GM23338 (cell line): ENCODE measurements around the gene SRSF12. TPM values are rescaled to one million over a fixed set of nuclear protein-coding genes. Genes with fewer than 3 reads are reported as not detected.

Experiments
- ATAC-seq: fragments of 200-7000 bp; cut with Tn5 transposase; 3 replicates; pipeline ENCODE4 v1.9.1; 2020
- DNase-seq: peaks from one replicate; pipeline ENCODE4 v3.0.0-alpha.2; 2015; ENCODE audit warnings: low spot score
- H2AFZ ChIP-seq: fragments of 200-600 bp; sonication (generic); 2 replicates; pipeline ENCODE4 v1.8.0; 2016; ENCODE audit warnings: antibody characterized with exemption, mild to moderate bottlenecking, moderate library complexity
- H3F3A ChIP-seq: fragments of 200-600 bp; sonication (generic); replicated peaks from 2 replicates; pipeline ENCODE4 v1.8.0; 2017; ENCODE audit warnings: antibody characterized with exemption, mixed run types, low read depth
- H3K27ac ChIP-seq: fragments of 200-600 bp; sonication (generic); 2 replicates; pipeline ENCODE4 v1.6.1; 2016; ENCODE audit warnings: low read depth
- H3K27me3 ChIP-seq: fragments of 200-600 bp; sonication (generic); 2 replicates; pipeline ENCODE4 v1.8.0; 2016; ENCODE audit warnings: mild to moderate bottlenecking, mixed run types, moderate library complexity; ENCODE audit not compliant: insufficient read depth
- H3K36me3 ChIP-seq: fragments of 200-600 bp; sonication (generic); 2 replicates; pipeline ENCODE4 v1.8.0; 2016; ENCODE audit warnings: mild to moderate bottlenecking; ENCODE audit not compliant: insufficient read depth
- H3K4me1 ChIP-seq: fragments of 200-600 bp; sonication (generic); 2 replicates; pipeline ENCODE4 v1.8.0; 2016; ENCODE audit warnings: mild to moderate bottlenecking, moderate library complexity; ENCODE audit not compliant: insufficient read depth
- H3K4me2 ChIP-seq: fragments of 200-600 bp; sonication (generic); 2 replicates; pipeline ENCODE4 v1.7.1; 2017; ENCODE audit warnings: mixed run types
- H3K4me3 ChIP-seq: fragments of 200-600 bp; sonication (generic); 2 replicates; pipeline ENCODE4 v1.6.1; 2016; ENCODE audit warnings: mixed run types
- H3K79me2 ChIP-seq: fragments of 200-600 bp; sonication (generic); replicated peaks from 2 replicates; pipeline ENCODE4 v1.8.0; 2017; ENCODE audit warnings: mild to moderate bottlenecking; ENCODE audit not compliant: insufficient read depth
- H3K9me2 ChIP-seq: fragments of 200-600 bp; sonication (generic); 2 replicates; pipeline ENCODE4 v1.8.0; 2017; ENCODE audit not compliant: insufficient read depth
- H4K20me1 ChIP-seq: fragments of 200-600 bp; sonication (generic); replicated peaks from 2 replicates; pipeline ENCODE4 v1.8.0; 2017; ENCODE audit warnings: mild to moderate bottlenecking; ENCODE audit not compliant: insufficient read depth
- H3K27ac Mint-ChIP-seq: 2 replicates; pipeline ENCODE4 v1.8.0; 2020; ENCODE audit warnings: inconsistent platforms, mild to moderate bottlenecking, moderate library complexity, mixed read lengths
- H3K27me3 Mint-ChIP-seq: 3 replicates; pipeline ENCODE4 v1.8.0; 2022; ENCODE audit warnings: low read depth, mild to moderate bottlenecking, moderate library complexity, mixed read lengths, inconsistent platforms; ENCODE audit not compliant: insufficient read depth, poor library complexity
- H3K36me3 Mint-ChIP-seq: 3 replicates; pipeline ENCODE4 v1.8.0; 2021; ENCODE audit warnings: low read depth, mild to moderate bottlenecking, inconsistent platforms, moderate library complexity, mixed read lengths
- H3K4me1 Mint-ChIP-seq: 3 replicates; pipeline ENCODE4 v1.8.0; 2020; ENCODE audit warnings: mild to moderate bottlenecking, inconsistent platforms, mixed read lengths
- H3K4me3 Mint-ChIP-seq: 3 replicates; pipeline ENCODE4 v1.8.0; 2021; ENCODE audit warnings: moderate library complexity, mild to moderate bottlenecking, inconsistent platforms, mixed read lengths
- H3K9me3 Mint-ChIP-seq: 3 replicates; pipeline ENCODE4 v1.8.0; 2020; ENCODE audit warnings: moderate library complexity, mild to moderate bottlenecking, inconsistent platforms, mixed read lengths
- NANOG ChIP-seq: IDR thresholded peaks from 2 replicates; pipeline ENCODE4 v1.6.1; 2016; ENCODE audit warnings: antibody characterized with exemption, borderline replicate concordance
- REST ChIP-seq: IDR thresholded peaks from one replicate; pipeline ENCODE4 v1.6.1; 2018; ENCODE audit warnings: antibody characterized with exemption; ENCODE audit not compliant: unreplicated experiment
- ZNF114 ChIP-seq: fragments of 250-450 bp; sonication (Bioruptor Pico); IDR thresholded peaks from 2 replicates; pipeline ENCODE4 v1.5.0; 2020; ENCODE audit warnings: mild to moderate bottlenecking, moderate library complexity
- polyA plus RNA-seq: library from polyadenylated mRNA; unstranded; fragments of >200 nt; fragmentation: Nextera tagmentation; extraction: Ambion mirVana; gene quantifications from 2 replicates; pipeline ENCODE4 v1.2.1, GENCODE V29; 2016
- total RNA-seq: library from RNA; depleted of rRNA; stranded (reverse); fragments of >200 nt; shearing (Covaris generic); gene quantifications from 2 replicates; pipeline ENCODE4 v1.2.3, GENCODE V29; 2014

Gene SRSF12
- total and polyA plus RNA-seq, 2 experiments from 2014 or later = 3.6 TPM

GRCh38 chr6:89120371-89120770, 2.5 kb upstream of the SRSF12 start:
- no peaks in the 10 kb centered on the region; the same call in 2 of the 3 replicates for H3K36me3 Mint-ChIP-seq

GRCh38 chr6:89118931-89119330, 1.1 kb upstream of the SRSF12 start:
- Histone ChIP-seq H3K4me3 (no peak overlapping the region), H3K4me2 (no peak overlapping the region; the same call in 1 of the 2 replicates), H3K27ac (no peak overlapping the region), H3F3A (peaks cover 9% of the 10 kb centered on the region; the same call in 1 of the 2 replicates), H3K36me3 (no peaks in the 10 kb centered on the region), H3K27me3 (peaks cover 56% of the 10 kb centered on the region), H3K4me1 (peaks cover 7% of the 10 kb centered on the region; the same call in 1 of the 2 replicates), H3K79me2 (no peaks in the 10 kb centered on the region), H3K9me2 (no peaks in the 10 kb centered on the region), H2AFZ (no peak overlapping the region), H4K20me1 (no peaks in the 10 kb centered on the region; the same call in 1 of the 2 replicates)
- H3K9me3 Mint-ChIP-seq = no peaks in the 10 kb centered on the region
- peaks cover 23% of the 10 kb centered on the region for H3K27me3 Mint-ChIP-seq
- no peak overlapping the region for H3K27ac Mint-ChIP-seq
- peak overlapping the region; percentile 61 for H3K4me3 Mint-ChIP-seq
- ATAC-seq (no peak), DNase-seq (no peak)
- no peaks in the 10 kb centered on the region; the same call in 2 of the 3 replicates for H3K36me3 Mint-ChIP-seq
- TF ChIP-seq REST (no peak), ZNF114 (CRISPR knock-in tag) (no peak), NANOG (no peak)
- peaks cover 6% of the 10 kb centered on the region for H3K4me1 Mint-ChIP-seq

More at GRCh38 chr6:89120371-89120770, 2.5 kb upstream of the SRSF12 start:
- Histone ChIP-seq H3K27ac (no peak overlapping the region), H3K4me2 (no peak overlapping the region), H3K4me3 (no peak overlapping the region), H3K79me2 (no peaks in the 10 kb centered on the region), H4K20me1 (no peaks in the 10 kb centered on the region; the same call in 1 of the 2 replicates), H2AFZ (no peak overlapping the region), H3K36me3 (no peaks in the 10 kb centered on the region), H3K27me3 (peaks cover 56% of the 10 kb centered on the region), H3F3A (peaks cover 9% of the 10 kb centered on the region; the same call in 1 of the 2 replicates), H3K9me2 (no peaks in the 10 kb centered on the region), H3K4me1 (peaks cover 7% of the 10 kb centered on the region; the same call in 1 of the 2 replicates)
- DNase-seq = no peak
- no peak overlapping the region for H3K27ac Mint-ChIP-seq
- H3K4me1 Mint-ChIP-seq = peaks cover 6% of the 10 kb centered on the region
- no peak for ATAC-seq
- no peaks in the 10 kb centered on the region for H3K9me3 Mint-ChIP-seq
- H3K27me3 Mint-ChIP-seq = peaks cover 24% of the 10 kb centered on the region
- TF ChIP-seq REST = no peak
- no peak overlapping the region for H3K4me3 Mint-ChIP-seq
